ENCODE data around the gene STAT3. TPM values are rescaled to one million over a fixed set of nuclear protein-coding genes. Genes with fewer than 3 reads are reported as not detected.

The STAT3 gene
- 100 to 1,000 TPM; 110 to 205 (median 127) TPM for polyA plus RNA-seq

- DNase-seq = peak; percentile 100
- peak within 1 kb of the TSS; percentile 100 for H3K27ac Mint-ChIP-seq
- peaks cover 0 to 3% (median 0%) of the 10 kb centered on the region in 3 donors for H3K36me3 Mint-ChIP-seq
- peaks cover 34 to 53% of the 10 kb centered on the region in 2 donors for H3K4me1 Mint-ChIP-seq
- H3K4me3 Mint-ChIP-seq = peak within 1 kb of the TSS; percentile 97 to 99 (median 97)
- H3K27me3 Mint-ChIP-seq (ENCODE audit: low read depth in 3 of 3) = peaks cover 10 to 19% (median 10%) of the 10 kb centered on the region in 3 donors
- no peaks in the 10 kb centered on the region for H3K9me3 Mint-ChIP-seq
Measured at GRCh38 chr17:42388381-42389134, at the start of gene STAT3. Gene STAT3, minus strand, starts transcription at chr17:42388442. Its CDS starts 39,926 bp downstream, at chr17:42348516.

DNA sequence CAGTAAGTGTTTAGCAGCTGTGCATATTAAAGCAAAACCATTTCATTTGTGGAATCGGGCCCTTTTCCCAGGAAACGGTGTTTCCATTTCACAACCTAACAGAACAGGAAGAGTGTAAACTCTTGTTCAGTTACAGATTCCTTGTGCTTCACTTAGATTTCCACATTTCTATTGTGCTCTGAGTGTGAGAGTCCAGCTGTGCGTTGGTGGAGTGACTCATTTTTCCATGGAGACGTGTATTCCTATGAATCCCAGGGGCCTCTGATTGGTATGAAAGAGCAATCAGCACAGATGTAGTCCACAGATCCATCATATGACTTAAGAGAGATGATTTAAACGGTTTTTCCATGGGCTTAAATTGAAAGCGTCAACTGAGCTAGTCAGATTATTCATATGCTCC lies 48.1 kb upstream of the STAT3 start:
- peaks cover 0 to 8% (median 4%) of the 10 kb centered on the region in 3 donors for H3K27me3 Mint-ChIP-seq (ENCODE audit: low read depth in 3 of 3)
- H3K9me3 Mint-ChIP-seq = no peaks in the 10 kb centered on the region
- no peak overlapping the region for H3K4me3 Mint-ChIP-seq
- no peak for DNase-seq
- H3K27ac Mint-ChIP-seq = no peak overlapping the region
- no peaks in the 10 kb centered on the region for H3K36me3 Mint-ChIP-seq
- H3K4me1 Mint-ChIP-seq = peaks cover 2 to 4% of the 10 kb centered on the region in 2 donors

DNA sequence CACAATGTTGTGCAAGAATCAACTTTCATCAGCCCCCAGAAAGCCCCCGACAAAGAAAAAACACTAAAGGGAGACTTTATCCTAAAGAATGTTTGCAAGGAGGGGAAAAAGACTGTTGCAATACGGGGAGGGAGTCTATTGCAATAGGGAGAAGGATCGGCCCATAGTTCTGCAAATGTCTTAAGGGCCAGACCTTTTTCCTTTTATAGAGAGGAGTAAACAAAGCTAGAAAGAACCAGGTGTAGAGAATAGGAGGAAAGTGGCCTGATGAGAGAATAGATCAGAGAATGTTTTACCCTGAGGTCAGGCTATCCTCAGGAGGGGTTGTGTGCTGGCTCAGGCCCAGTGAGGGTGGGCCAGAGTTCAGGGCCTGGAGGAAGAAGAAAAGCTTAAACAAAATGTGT lies 43.5 kb upstream of the STAT3 start:
- Mint-ChIP-seq H3K9me3 (no peaks in the 10 kb centered on the region), H3K36me3 (no peaks in the 10 kb centered on the region), H3K27ac (peak overlapping the region in 1 of 6 donors; percentile 26), H3K27me3 (ENCODE audit: low read depth in 3 of 3) (peaks cover 2 to 15% (median 8%) of the 10 kb centered on the region in 3 donors), H3K4me1 (no peaks in the 10 kb centered on the region), H3K4me3 (no peak overlapping the region)
- no peak for DNase-seq

- DNase-seq = no peak
- Mint-ChIP-seq H3K4me3 (no peak overlapping the region), H3K4me1 (no peaks in the 10 kb centered on the region), H3K27me3 (ENCODE audit: low read depth in 3 of 3) (peaks cover 3 to 15% (median 13%) of the 10 kb centered on the region in 3 donors), H3K27ac (no peak overlapping the region), H3K9me3 (no peaks in the 10 kb centered on the region), H3K36me3 (no peaks in the 10 kb centered on the region)
Measured at GRCh38 chr17:42429726-42430447, 41.6 kb upstream of the STAT3 start.

DNA sequence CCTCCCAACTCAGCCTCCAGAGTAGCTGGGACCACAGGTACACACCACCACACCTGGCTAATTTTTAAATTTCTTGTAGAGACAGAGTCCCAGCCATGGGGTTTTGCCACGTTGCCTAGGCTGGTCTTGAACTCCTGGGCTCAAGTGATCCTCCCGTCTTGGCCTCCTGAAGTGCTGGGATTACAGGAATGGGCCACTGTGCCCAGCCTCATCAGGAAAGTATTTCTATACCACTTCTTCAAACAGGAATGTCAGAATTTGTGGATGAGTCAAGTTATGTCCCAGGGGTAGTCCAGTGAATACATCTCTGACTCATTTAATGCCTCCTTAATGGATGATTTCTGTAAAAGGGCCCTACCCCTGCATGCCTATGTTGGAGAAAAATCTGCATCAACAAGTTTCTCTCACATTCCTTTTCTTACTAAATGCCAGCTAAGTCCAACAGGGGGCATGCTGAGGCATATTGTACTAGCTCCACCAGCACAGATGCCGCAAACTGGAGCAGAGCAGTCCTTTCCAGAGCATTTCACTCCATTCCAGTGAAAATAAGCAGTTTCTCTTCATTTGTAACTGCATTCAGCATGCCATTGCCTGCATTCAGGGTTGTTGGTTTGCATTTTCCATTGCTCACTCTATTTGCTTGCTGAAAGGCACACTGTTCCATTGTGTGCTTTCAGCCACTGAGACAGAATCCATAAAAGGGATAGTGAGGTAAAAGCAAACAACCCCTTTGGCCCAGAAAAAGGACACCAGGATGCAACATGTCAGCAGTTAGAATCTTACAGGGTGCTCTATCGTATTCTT lies 40.1 kb upstream of the STAT3 start:
- Mint-ChIP-seq H3K9me3 (no peaks in the 10 kb centered on the region), H3K4me3 (no peak overlapping the region), H3K4me1 (peaks cover 0 to under 1% of the 10 kb centered on the region in 2 donors), H3K27ac (no peak overlapping the region), H3K27me3 (ENCODE audit: low read depth in 3 of 3) (peaks cover 7 to 23% (median 22%) of the 10 kb centered on the region in 3 donors), H3K36me3 (no peaks in the 10 kb centered on the region)
- peak; percentile 42 to 53 (median 44) for DNase-seq

GRCh38 chr17:42424991-42425610 lies 36.9 kb upstream of the STAT3 start:
- Mint-ChIP-seq H3K36me3 (peaks cover 0 to 7% (median 3%) of the 10 kb centered on the region in 3 donors), H3K27ac (no peak overlapping the region), H3K4me3 (no peak overlapping the region), H3K27me3 (ENCODE audit: low read depth in 3 of 3) (peaks cover 9 to 33% (median 33%) of the 10 kb centered on the region in 3 donors), H3K9me3 (no peaks in the 10 kb centered on the region), H3K4me1 (peaks cover 6 to 11% of the 10 kb centered on the region in 2 donors)
- DNase-seq = no peak

- DNase-seq = no peak
- H3K36me3 Mint-ChIP-seq = peaks cover 0 to 7% (median 3%) of the 10 kb centered on the region in 3 donors
- peaks cover 6 to 11% of the 10 kb centered on the region in 2 donors for H3K4me1 Mint-ChIP-seq
- peaks cover 15 to 38% (median 34%) of the 10 kb centered on the region in 3 donors for H3K27me3 Mint-ChIP-seq (ENCODE audit: low read depth in 3 of 3)
- no peaks in the 10 kb centered on the region for H3K9me3 Mint-ChIP-seq
- H3K4me3 Mint-ChIP-seq = no peak overlapping the region
- H3K27ac Mint-ChIP-seq = no peak overlapping the region
Measured at GRCh38 chr17:42423766-42424165, 35.5 kb upstream of the STAT3 start.

- Mint-ChIP-seq H3K9me3 (no peaks in the 10 kb centered on the region), H3K27me3 (ENCODE audit: low read depth in 3 of 3) (peaks cover 15 to 34% (median 33%) of the 10 kb centered on the region in 3 donors), H3K4me3 (peak within 1 kb of the TSS; percentile 59 to 85 (median 69)), H3K27ac (peak within 1 kb of the TSS in 1 of 6 donors; percentile 24), H3K36me3 (peaks cover 0 to 7% (median 3%) of the 10 kb centered on the region in 3 donors), H3K4me1 (peaks cover 6 to 11% of the 10 kb centered on the region in 2 donors)
- no peak for DNase-seq
Measured at GRCh38 chr17:42422958-42423712, 34.9 kb upstream of the STAT3 start, which contains the start of gene CAVIN1. Gene CAVIN1, minus strand, starts transcription at chr17:42423256. Its CDS starts 159 bp downstream, at chr17:42423097.

DNA sequence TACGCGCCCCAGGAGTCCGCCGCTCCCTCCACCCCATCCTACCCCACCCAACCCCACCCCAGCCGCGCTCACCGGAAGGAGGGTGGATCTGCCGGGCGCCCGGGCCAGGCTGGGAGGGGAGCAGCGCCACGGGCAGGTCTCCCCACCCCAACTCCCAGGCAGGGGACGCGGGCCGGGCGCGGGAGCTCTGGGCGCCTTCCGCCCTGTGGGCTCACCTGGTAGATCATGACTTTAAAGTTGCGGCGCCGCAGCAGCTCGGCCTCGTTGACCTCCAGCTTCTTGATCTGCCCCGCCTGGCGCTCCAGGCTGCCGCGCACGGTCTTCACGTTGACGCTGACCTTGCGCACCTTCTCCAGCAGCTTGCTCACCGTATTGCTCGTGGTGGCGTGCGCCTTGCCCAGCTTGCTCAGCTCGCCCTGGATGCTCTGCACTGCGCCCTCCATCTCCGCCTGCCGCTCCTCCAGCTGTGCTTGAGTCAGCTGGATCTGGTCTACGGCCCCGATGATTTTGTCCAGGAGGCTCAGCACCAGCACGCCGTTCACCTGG lies 34.2 kb upstream of the STAT3 start:
- peak overlapping the region; percentile 46 to 85 (median 65) for H3K4me3 Mint-ChIP-seq
- peaks cover 6 to 11% of the 10 kb centered on the region in 2 donors for H3K4me1 Mint-ChIP-seq
- no peaks in the 10 kb centered on the region for H3K9me3 Mint-ChIP-seq
- peaks cover 15 to 33% (median 28%) of the 10 kb centered on the region in 3 donors for H3K27me3 Mint-ChIP-seq (ENCODE audit: low read depth in 3 of 3)
- no peak for DNase-seq
- H3K36me3 Mint-ChIP-seq = peaks cover 0 to 7% (median 3%) of the 10 kb centered on the region in 3 donors
- peak overlapping the region in 1 of 6 donors; percentile 24 for H3K27ac Mint-ChIP-seq

- H3K36me3 Mint-ChIP-seq = peaks cover 0 to 7% (median 3%) of the 10 kb centered on the region in 3 donors
- H3K4me3 Mint-ChIP-seq = peak overlapping the region in 4 of 5 donors; percentile 25 to 69 (median 39)
- no peak for DNase-seq
- H3K27me3 Mint-ChIP-seq (ENCODE audit: low read depth in 3 of 3) = peaks cover 15 to 33% (median 26%) of the 10 kb centered on the region in 3 donors
- peaks cover 6 to 11% of the 10 kb centered on the region in 2 donors for H3K4me1 Mint-ChIP-seq
- no peak overlapping the region for H3K27ac Mint-ChIP-seq
- H3K9me3 Mint-ChIP-seq = no peaks in the 10 kb centered on the region
Measured at GRCh38 chr17:42421507-42422338, 33.5 kb upstream of the STAT3 start.

- H3K27ac Mint-ChIP-seq = no peak overlapping the region
- H3K9me3 Mint-ChIP-seq = no peaks in the 10 kb centered on the region
- peaks cover 15 to 35% (median 28%) of the 10 kb centered on the region in 3 donors for H3K27me3 Mint-ChIP-seq (ENCODE audit: low read depth in 3 of 3)
- peak overlapping the region in 2 of 5 donors; percentile 52 to 58 for H3K4me3 Mint-ChIP-seq
- H3K36me3 Mint-ChIP-seq = peaks cover 0 to 7% (median 3%) of the 10 kb centered on the region in 3 donors
- no peak for DNase-seq
- peaks cover 6 to 11% of the 10 kb centered on the region in 2 donors for H3K4me1 Mint-ChIP-seq
Measured at GRCh38 chr17:42421136-42421506, 32.9 kb upstream of the STAT3 start.
